Measurements from ENCODE around the gene FUBP3.

The FUBP3 gene

GRCh38 chr9:130607640-130608420, 28.5 kb downstream of the FUBP3 start:
- DNase-seq (ENCODE audit: low spot score), result no peak

DNA sequence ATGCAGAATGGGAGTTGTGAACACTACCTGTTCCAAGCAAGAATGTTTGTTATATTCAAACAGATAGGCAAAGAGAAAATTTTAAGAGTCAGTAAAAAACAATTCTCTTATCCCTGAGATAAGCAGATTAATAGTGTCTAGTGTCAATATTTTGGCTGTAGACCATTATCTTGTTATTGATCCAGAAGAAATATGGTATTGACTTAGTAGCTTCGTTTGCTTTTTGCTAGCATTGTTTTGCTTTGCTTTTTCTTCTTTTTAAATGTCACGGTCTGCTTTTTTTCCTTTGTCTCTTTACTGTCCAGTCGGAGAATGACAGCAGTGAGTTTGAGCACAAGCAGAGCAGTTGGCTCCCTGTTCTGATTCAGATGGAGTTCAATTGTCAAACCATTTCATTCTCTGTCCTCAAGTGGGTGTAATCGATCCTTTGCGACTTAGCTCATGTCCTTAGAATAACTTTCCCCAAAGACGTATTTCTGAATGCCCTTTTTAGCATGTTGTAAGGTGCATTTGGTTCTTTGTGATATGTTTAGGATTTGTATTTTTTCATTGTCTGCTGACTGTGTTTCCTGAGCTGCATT, 29.3 kb downstream of the FUBP3 start:
- no peak for DNase-seq (ENCODE audit: low spot score)

DNA sequence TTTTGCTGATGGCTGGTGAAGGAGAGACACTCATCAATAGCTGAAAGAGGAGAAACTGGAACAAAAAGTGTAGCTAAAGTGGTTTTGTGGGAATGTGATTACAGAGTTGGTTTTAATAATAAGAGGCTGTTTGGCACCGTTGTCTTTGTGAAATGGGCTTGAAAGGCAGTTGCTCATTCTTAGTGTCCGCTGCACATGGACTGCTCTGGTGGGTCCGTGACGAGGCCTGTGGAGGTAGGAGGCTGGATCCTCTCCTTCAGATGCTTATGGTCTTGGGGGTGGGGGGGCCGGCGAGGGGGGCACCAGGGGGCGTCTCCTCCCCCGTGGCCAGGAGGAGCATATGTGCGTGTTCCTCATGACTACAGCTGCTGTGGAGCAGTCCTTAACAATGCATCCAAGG, 29.8 kb downstream of the FUBP3 start:
- no peak for DNase-seq (ENCODE audit: low spot score)

GRCh38 chr9:130610862-130611707, 31.7 kb downstream of the FUBP3 start:
- no peak for DNase-seq (ENCODE audit: low spot score)

GRCh38 chr9:130616451-130616850, 37.1 kb downstream of the FUBP3 start:
- no peak for DNase-seq (ENCODE audit: low spot score)

- DNase-seq (ENCODE audit: low spot score), result no peak
Measured at GRCh38 chr9:130623466-130623865, 44.1 kb downstream of the FUBP3 start.

DNA sequence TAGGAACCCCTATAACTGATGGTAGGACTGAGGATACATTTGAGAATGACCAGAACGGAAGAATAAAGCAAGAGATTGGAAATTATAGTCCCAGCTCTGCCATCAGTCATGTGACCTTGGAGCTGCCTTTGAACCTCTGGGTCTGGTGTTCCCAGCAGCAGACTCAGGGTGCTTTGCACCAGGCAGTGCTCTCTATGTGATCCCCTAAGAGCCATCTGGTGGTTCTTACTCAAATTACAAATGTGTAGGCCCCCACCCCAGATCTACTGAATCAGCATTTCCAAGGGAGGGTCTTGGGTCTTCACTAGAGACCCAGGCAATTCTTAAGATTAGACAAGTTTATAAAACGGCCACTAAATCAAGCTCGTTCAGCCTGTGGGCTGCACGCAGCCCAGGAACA, 44.8 kb downstream of the FUBP3 start:
- DNase-seq (ENCODE audit: low spot score), result no peak

- DNase-seq (ENCODE audit: low spot score), result no peak
Measured at GRCh38 chr9:130626249-130626996, 47.0 kb downstream of the FUBP3 start.

DNA sequence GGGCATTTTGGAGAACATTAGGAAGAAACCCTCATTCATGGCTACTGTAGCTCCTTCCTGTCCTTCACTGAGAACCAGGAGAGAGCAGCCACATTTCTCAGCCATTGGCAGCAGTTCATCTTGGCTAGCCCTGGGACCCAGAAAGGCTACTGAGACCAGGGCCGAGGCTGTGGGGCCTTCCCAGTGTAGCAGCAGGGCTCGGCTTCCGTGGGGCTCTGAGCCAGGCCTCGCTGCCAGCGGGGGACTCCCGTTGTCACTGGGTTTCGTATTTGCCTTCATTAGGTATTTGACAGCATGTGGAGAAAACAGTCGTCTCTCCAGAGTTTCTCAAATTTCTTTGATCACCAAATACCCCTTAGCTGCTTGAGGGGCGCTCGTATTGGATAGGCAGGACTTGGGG, 47.7 kb downstream of the FUBP3 start:
- DNase-seq (ENCODE audit: low spot score), result no peak

DNA sequence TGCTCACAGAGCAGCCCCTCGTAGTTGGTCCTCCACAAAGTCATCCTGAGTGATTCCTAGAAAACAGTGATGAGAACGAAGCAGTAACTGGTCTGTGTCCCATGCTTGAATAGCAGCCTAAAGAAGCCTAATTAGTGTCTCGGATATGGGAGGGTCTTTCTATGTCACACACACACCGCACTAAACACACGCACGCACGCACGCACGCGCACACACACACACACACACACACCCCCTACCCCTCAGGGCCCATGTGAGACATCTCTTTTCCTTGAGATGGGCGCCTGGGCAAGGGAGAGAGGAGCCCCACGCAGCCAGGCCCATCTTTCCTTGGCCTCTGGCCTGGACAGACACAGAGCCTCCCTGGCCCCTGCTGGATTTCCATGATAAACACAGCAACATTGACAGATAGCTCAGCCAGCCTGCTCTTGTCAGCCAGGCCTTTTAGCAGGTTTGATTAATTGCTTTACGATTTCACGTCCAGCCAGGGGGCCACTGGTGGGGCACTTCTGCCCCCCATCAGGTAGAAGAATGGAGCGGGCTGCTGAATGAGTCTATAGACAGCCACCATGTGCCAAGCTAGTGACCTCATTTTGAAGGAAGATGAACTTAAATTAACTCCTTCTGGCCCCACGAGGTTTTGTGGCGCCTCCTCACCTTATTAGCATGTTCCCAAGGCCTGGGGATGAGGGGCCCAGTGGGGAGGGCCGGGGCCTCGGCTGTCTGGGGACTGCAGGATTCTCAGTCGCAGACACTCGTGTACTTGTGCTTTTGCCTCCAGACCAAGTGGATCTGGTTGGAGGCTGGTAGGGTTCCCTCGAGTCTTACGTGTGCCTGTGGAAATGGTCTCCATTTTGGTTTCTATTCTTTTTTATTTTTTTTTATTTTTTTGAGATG, 48.8 kb downstream of the FUBP3 start:
- DNase-seq (ENCODE audit: low spot score), result no peak

GRCh38 chr9:130629443-130630070, 50.2 kb downstream of the FUBP3 start:
- no peak for DNase-seq (ENCODE audit: low spot score)

DNA sequence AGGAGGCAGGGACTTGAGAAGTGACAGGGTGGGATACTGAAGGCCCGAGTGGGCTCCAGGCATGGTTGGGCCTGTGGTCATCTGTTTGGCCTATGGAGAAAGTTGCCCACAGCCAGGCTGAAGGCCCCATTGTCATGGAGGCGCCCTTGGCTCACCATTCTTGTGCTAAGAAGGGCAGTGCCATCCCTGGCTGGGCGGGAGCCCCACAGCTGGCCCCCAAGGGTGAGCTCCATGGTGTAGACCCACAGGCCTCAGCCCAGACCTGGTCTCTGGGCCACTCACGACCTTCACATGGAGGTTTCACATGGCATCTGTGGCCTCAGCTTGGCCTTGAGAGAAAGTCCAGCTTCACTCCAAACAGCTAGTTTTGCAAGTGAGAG, 50.7 kb downstream of the FUBP3 start:
- no peak for DNase-seq (ENCODE audit: low spot score)

- no peak for DNase-seq (ENCODE audit: low spot score)
Measured at GRCh38 chr9:130630506-130631330, 51.3 kb downstream of the FUBP3 start.

GRCh38 chr9:130631331-130632080, 52.1 kb downstream of the FUBP3 start:
- DNase-seq (ENCODE audit: low spot score), result no peak

GRCh38 chr9:130632081-130632710, 52.8 kb downstream of the FUBP3 start:
- DNase-seq (ENCODE audit: low spot score), result no peak

GRCh38 chr9:130632841-130633240, 53.5 kb downstream of the FUBP3 start:
- no peak for DNase-seq (ENCODE audit: low spot score)

DNA sequence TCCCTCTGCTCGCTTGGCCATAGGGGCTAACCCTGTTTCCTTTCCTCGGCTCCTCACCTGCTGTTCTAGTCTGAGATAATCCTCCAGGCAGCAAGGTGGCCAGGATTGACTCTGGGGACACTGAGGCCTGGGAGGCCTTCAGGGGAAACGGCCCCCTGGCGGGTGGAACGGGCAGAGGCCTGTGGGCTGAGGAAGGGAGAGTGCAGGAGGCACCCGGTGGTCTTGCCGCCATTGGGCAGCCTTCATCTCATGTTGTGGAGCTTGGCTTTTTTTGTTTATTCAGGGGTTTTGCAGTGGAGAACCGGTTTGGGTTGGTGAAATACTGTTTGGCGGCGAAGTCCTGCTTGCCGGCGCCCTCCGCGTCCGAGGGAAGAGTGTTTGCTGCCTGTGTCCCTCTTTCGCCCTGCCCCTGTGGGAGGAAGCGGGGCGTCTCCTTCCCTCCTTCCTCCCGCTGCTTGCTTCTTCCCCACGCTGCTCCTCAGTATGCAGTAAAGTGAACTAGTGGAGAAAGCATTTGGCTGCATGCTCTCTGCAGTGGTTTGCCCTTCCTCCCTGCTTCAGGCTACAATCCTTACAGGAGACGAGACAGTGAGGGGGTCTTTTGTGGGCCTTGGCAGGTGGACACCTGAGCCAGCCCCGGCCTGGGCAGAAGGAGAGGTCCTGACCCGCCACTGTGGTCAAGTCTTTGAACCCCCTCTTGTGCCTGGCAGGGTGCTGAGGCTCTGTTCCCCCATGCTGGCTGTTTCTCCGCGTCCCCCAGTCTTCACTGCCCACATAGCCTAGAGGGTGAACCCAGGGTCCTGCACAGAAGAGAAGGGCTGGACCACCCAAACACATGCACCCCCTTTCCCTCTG, 54.2 kb downstream of the FUBP3 start:
- DNase-seq (ENCODE audit: low spot score), result no peak
